Activated CD8-positive, alpha-beta memory T cell treated with anti-CD3 and anti-CD28 coated beads for 24 hours (primary cell): ENCODE results near the gene ZFYVE21.
"Not testable (repeated sequence)": the region's sequence is repeated elsewhere in the genome, so short reads cannot be mapped to it uniquely, and the experiment has no call there.

ENCODE experiments used
- DNase-seq: peaks from one replicate; pipeline ENCODE4 v3.0.0-alpha.2; 2020

Gene ZFYVE21

GRCh38 chr14:103772078-103772712 lies 56.6 kb downstream of the ZFYVE21 start:
- DNase-seq, result no peak

GRCh38 chr14:103773521-103773920 lies 57.9 kb downstream of the ZFYVE21 start:
- DNase-seq, result no peak

- DNase-seq, result no peak
Measured at GRCh38 chr14:103775506-103775905, 59.9 kb downstream of the ZFYVE21 start.

GRCh38 chr14:103776319-103776718 lies 60.7 kb downstream of the ZFYVE21 start:
- not testable (repeated sequence) for DNase-seq

- DNase-seq, result no peak
Measured at GRCh38 chr14:103782376-103782775, 66.8 kb downstream of the ZFYVE21 start.
